ENCODE results near the gene BNIP2.
"Not testable (repeated sequence)": the region's sequence is repeated elsewhere in the genome, so short reads cannot be mapped to it uniquely, and the experiment has no call there.

Gene BNIP2

GRCh38 chr15:59687836-59688235, 1.3 kb downstream of the BNIP2 start:
- DNase-seq, result no peak

GRCh38 chr15:59686389-59686788, 2.7 kb downstream of the BNIP2 start:
- no peak for DNase-seq

DNA sequence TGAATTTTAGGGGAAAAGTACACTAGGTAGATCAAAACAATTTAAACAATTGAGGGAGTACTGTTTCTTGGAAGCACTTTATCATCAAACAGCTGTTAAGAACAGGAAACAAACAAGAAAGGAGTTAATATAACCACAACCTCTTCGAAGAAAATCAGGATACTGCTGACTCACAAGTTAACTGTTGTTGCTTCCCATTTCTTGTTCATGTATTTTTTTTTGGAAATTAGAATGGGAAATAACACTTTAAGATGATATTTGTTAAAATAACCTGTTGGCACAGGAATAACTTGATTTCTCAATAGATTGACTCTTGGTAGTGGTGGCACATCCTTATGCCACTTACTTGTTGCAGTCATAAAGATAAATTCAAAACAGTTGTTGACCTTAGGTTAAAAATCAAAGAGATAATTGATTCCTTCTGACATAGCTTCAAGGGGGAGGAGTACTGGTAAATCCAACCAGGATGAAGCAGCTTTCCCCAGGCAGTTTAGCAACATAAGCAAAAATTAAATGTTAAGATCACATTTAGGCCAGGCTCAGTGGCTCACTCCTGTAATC, 3.3 kb downstream of the BNIP2 start:
- DNase-seq, result no peak

GRCh38 chr15:59680870-59681269, 8.2 kb downstream of the BNIP2 start:
- no peak for DNase-seq

GRCh38 chr15:59680346-59680745, 8.8 kb downstream of the BNIP2 start:
- no peak for DNase-seq

GRCh38 chr15:59678620-59679019, 10.5 kb downstream of the BNIP2 start:
- no peak for DNase-seq

DNA sequence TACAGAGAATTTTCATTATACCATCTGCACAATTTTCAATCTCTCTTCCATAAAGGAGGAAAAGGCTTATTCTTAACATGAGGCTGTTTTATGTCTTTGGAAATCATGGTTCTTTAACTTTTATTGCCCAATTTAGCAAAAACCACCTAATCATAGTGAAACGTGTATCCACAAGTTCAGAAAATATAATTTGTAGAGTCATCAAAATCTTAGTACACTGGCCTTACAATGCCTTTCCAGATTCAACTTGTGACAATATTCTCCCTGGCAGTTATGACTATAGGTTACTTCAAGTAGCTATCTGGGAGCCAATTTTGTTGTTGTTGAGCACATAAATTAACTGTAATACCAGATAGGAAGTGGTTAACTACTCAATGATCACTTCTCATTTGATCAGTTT, 10.9 kb downstream of the BNIP2 start:
- no peak for DNase-seq

GRCh38 chr15:59676565-59676964, 12.6 kb downstream of the BNIP2 start:
- no peak for DNase-seq

DNA sequence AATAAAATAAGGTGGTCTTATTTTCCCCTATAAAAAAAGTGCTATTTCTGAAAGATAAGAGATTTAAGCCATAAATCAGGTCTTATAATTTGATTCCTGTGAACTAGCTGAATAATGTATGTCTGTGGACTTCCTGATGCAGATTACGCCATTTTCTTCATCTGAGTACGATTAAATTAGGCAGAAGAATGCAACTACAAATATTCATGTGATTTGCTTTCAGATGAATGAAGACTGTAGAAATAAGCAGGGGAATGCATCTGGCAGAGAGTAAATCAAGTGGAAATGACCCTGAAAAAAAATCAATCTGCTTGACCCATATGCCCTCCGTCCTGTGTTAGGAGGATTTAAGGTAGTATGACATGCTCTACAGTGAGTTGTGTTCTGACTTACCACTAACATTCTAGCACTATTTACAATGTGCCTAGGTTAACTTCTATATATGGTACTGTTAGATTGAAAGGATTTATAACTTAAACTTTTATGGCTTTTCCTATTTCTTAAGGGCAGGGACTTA, 14.7 kb downstream of the BNIP2 start:
- DNase-seq, result no peak

DNA sequence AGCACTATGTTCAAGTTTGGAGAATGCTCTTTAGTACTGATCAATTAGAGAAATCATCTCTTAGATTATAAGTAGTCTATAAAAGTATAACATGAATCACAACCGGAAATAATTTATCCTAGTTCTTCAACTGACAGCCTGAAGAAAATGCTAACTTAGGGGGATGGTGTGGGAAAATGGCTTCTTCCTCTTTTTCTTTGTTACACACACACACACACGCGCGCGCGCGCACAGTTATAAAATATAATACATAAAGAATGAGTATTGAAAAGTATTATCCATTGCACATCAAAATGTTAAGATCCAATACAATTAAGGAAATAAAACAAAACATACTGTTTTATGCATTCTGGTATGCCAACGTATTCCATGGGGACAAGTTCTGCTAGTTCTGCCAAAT, 20.6 kb downstream of the BNIP2 start:
- no peak for DNase-seq

DNA sequence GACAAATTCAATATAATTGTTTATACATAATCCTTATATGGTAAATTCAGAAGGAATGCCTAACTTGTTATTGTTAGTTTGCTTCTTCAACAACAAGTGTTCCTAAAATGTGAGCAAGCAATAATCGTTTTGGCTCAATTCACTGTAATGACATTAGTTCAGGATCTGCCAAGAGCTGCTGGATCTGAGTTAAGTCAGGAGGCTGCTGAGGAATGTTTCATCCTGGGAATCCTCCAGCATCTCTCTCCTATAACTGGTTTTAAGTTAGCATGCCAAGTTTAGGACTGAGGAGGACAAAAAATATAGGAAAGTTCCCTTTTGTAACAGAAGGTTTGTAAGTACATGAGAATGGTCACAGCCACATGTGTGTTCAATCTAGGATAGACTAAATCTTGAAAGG, 26.9 kb downstream of the BNIP2 start:
- DNase-seq, result no peak

DNA sequence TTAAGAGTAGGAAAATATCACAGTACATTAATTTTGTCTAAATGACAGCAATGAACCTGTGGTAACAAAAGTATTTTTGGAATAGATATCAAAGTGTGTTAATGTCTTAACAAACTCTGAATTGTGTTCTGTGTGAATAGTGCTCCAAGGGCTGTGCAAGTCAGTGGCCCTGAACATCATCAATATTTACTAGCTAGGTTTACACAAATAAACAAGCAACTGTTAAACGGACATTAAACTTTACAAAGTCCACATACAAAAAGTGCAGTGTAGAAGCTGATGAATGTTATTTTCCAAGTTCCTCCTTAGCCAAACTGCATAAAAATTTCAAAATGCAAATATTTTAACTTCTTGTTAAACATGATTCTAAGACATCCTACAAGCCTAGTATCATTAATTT, 29.8 kb downstream of the BNIP2 start:
- no peak for DNase-seq

- no peak for DNase-seq
Observed at GRCh38 chr15:59657635-59658125, 31.4 kb downstream of the BNIP2 start.

DNA sequence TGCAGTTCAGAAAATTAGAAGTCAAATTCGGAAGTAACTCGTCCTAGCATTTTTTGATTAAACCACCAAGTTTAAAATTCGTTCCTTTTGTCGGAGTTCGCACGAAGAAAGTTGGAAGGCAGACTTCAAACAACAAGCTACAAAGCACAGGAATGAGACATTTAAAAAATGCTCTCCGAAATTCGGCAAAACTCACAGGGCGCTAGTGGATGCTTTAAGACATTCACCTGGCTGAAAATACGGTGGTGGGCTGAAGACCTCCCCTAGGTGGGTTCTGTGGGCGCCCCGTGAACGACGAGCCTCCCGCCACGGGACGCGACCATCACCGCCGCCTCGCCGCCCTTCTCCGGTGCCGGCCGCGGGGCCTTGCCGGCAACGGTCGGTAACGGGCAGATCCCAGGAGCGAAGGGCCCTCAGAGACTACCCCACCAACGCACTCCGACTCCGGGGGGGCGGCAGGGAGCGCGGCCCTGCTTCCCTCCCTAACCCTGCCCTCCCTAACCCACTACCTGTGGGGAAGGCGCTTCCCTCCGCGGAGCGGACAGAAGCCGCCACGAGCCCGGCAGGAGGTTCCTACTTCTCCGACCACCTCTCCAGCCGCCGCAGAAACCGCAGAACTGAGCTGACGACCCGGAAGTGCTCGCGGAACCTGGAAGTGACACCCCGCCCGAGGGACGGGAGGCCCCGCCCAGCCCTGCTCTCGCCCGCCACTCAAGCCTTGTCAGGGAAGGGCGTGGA, 32.1 kb downstream of the BNIP2 start, which contains the start of gene GTF2A2:
GTF2A2 (minus strand) TSS at position 619 of the 738 bp plus-strand sequence. CDS start 5,238 bp downstream, outside the sequence.
- peak; percentile 78 for DNase-seq

DNA sequence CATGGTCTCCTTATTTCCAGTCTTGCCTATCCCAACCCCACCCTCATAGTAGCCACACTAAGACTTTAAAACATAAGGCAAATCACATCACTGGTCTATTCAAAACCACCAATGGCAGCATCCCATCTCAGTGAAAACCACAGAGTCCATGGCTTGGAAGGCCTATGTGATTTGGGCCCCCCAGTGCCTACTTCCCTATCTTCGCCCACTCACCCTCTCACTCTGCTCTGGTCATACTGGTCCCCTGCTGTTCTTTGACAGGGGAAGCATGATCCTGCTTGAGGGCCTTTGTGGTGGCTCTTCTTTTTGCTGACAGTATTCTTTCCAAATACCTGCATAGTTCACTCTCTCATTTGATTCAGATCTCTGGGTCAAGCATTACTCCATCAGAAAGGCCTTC, 35.1 kb downstream of the BNIP2 start:
- no peak for DNase-seq

DNA sequence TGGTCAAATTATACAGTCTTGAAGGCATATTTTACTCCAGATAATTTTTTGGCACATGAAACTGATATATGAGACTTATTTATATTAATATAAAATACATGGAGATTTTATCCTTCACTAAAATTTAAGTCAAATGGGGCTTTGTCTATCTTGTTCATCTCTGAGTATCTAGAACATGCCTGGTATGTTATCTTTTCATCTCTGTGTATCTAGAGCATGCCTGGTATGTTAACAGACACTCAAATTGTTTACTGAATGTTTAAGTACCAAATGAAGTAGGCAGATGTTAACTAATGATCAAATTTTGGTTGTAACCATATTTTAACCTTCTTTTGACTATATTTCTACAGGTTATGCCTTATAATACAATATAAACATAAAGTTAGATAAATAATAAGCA, 39.5 kb downstream of the BNIP2 start:
- no peak for DNase-seq

- DNase-seq, result no peak
Observed at GRCh38 chr15:59647085-59647484, 42.0 kb downstream of the BNIP2 start.

- DNase-seq, result no peak
Observed at GRCh38 chr15:59646277-59646676, 42.8 kb downstream of the BNIP2 start.

GRCh38 chr15:59645812-59646211, 43.3 kb downstream of the BNIP2 start:
- DNase-seq, result not testable (repeated sequence)

DNA sequence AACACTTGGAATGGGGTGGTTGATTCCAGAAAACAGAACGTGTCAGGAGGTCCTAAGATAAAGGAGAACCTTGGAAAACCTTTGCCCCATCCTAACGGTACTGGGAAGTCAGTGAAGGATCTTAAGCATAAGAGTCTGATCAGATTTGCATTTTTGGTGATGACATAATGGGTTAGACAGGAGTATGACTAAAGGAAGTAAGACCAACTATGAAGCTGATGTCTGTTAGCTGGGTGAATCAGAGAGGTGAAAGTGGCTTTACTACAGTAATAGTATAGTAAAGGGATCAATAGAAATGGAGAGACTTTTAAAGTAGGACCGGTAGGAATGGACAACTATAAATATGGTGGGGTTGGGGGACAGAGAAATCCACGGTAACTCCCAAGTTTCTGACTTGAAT, 44.4 kb downstream of the BNIP2 start:
- DNase-seq, result no peak

DNA sequence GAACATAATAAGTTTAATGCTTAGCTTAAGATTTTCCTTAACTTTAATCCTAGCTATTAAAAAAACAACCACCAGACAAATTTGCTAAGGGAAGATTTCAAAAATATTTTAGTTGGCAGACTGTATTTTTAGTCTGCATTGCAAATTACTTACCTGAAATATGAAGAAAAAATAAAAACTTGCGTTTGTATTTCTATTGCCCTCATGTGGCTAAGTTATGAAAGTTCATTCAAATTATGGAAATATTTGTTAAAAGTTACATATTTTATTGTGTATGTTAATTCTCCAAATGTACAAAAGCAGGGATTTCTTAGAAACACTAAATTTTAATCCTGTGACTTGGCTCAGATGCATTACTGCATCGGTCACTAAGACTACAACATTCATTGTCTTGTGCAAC, 46.8 kb downstream of the BNIP2 start:
- DNase-seq, result no peak

DNA sequence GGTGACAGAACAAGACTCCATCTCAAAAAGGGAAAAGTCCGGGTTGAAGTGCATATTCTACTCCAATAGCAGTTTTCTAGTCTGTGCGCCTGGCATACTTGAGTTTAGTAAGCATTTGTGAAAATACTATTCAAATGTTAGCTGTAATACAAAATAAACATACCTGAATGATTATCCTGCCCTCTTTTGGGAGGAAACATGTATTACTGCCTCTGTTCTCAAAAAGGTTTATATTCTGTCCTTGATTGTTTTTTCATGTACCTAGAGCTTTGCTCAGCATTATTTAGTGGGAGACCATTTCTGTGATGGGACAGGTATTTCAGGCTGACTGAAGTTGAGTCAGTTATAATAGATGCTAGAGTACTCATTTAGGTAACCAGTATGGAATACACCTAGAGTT, 51.6 kb downstream of the BNIP2 start:
- not testable (repeated sequence) for DNase-seq

DNA sequence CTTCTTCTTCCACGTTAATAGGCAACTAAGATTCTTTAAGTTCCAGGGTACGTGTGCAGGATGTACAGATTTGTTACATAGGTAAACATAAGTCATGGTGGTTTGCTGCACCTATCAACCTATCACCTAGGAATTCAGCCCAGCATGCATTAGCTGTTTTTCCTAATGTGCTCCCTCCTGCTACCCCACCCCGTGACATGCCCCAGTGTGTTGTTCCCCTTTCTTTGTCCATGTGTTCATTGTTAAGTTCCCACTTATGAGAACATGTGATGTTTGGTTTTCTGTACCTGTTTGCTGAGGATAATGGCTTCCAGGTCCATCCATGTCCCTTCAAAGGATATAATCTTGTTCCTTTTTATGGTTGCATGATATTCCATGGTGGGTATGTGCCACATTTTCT, 52.9 kb downstream of the BNIP2 start:
- no peak for DNase-seq

DNA sequence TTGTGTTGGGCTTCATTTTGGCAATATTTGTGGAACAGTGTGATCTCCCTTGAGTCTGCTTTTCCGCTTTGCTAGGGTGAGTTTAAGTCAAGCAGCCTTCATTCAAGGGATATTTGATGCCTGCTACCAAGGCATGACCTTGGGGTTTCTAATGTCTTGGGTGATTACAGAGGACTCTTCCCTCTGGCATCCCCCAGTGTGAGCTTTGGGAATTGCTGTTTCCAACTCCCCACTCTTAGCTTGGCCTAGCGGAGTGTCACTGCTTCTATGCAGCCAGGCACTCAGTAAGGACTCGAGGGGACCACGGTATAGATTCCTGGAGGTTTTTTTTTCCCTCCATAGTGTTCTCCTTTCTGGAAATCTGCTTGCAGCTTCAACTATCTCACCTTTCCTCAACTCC, 56.4 kb downstream of the BNIP2 start:
- DNase-seq, result no peak
